Adrenal gland (tissue), 12 donors: Measurements from ENCODE around the gene SPEG. TPM values are rescaled to one million over a fixed set of nuclear protein-coding genes. Genes with fewer than 3 reads are reported as not detected.

Source experiments
- DNase-seq, 7 donors: peaks; one replicate each; pipeline ENCODE4 v3.0.0-alpha.2; 2019 to 2020
- H3K27ac ChIP-seq, 5 donors: fragments of 200-600 bp; sonication (generic) in 4 of 5; 1 replicate in 3 of 5; 2 replicates in 2 of 5; pipeline versions ENCODE4 v1.5.1 to v1.8.0; 2016 to 2020; ENCODE audit warnings: mild to moderate bottlenecking in 1 of 5
- H3K27me3 ChIP-seq: fragments of 200-600 bp; 2 replicates; pipeline ENCODE4 v1.8.0; 2021
- H3K36me3 ChIP-seq, 2 donors: fragments of 200-600 bp; replicated peaks in 1 of 2; 1 replicate in 1 of 2; 2 replicates in 1 of 2; pipeline versions ENCODE4 v1.5.1 to v1.8.0; 2018 to 2022
- H3K4me1 ChIP-seq, 2 donors: fragments of 200-600 bp; replicated peaks in 1 of 2; 1 replicate in 1 of 2; 2 replicates in 1 of 2; pipeline versions ENCODE4 v1.5.1 to v1.8.0; 2018 to 2021
- H3K4me3 ChIP-seq, 4 donors: fragments of 200-600 bp; sonication (generic) in 3 of 4; one replicate each; pipeline ENCODE4 v1.5.1; 2016 to 2018
- H3K9me3 ChIP-seq, 3 donors: fragments of 200-600 bp; sonication (generic) in 1 of 3; replicated peaks in 1 of 3; 1 replicate in 2 of 3; 2 replicates in 1 of 3; pipeline versions ENCODE4 v1.5.1 to v1.8.0; 2016 to 2021
- POLR2A ChIP-seq, 2 donors: fragments of 450-650 bp; IDR thresholded peaks; one replicate each; pipeline ENCODE4 v1.6.1; 2017; ENCODE audit warnings: antibody characterized with exemption in 2 of 2, mild to moderate bottlenecking in 2 of 2, moderate library complexity in 1 of 2
- WGBS, 4 donors: extraction: QIAGEN DNeasy Blood & Tissue Kit in 2 of 4; methylation state at CpG; one replicate each; pipeline versions ENCODE4 v1.1.5 to v1.1.7; 2013 to 2017; 5-methylcytosine and 5-hydroxymethylcytosine counted together
- intact Hi-C, 2 donors: fragments of 100-400 bp; cut with DNase I; formaldehyde crosslinking; loops; one replicate each; pipeline versions ENCODE4 v1.14.1 to v1.15.0; 2022 to 2023
- polyA plus RNA-seq, 3 donors: library from polyadenylated mRNA; stranded (reverse); fragments of 200-250 nt in 2 of 3; fragments of 350-450 nt in 1 of 3; fragmentation: Illumina TruSeq in 1 of 3; extraction: RNeasy Lipid Tissue Mini Kit (QIAGEN cat#74804) in 1 of 3; gene quantifications; one replicate each; pipeline ENCODE4 v1.2.3, GENCODE V29; 2013 to 2014
- total RNA-seq, 9 donors: library from RNA; depleted of rRNA in 4 of 9; stranded (reverse); fragments of >200 nt in 4 of 9; fragments of 120-200 nt in 1 of 9; fragmentation: NEBNext Ultra II Directional in 1 of 9; extraction: Animal tissue kit (Norgen Biotek cat#: 25700) in 1 of 9; gene quantifications; one replicate each; pipeline versions ENCODE4 v1.1.0 to v1.2.4, GENCODE V29; 2013 to 2023
- TF ChIP-seq, protein P1 (sequence below), 6 experiments: fragments of 450-650 bp in 4 of 6; fragments of 200-600 bp in 2 of 6; sonication (generic) in 1 of 6; IDR thresholded peaks; 1 replicate in 5 of 6; 2 replicates in 1 of 6; pipeline versions ENCODE4 v1.5.1 to v1.8.0; 2016 to 2021; ENCODE audit warnings: antibody characterized with exemption in 6 of 6, mild to moderate bottlenecking in 2 of 6, moderate library complexity in 1 of 6
- donor health status: healthy with polysubstance abuse.
- donor health status: Bipolar disorder and iron deficiency.
- donor health status: DM: yes; HTN: yes; CAD: no.
- donor health status: DM: no; HTN: no; CAD: no.
- donor health status: DM: no; HTN: no; CAD: no.
- donor health status: DM: yes; HTN: yes; CAD: no.

Gene SPEG
- total and polyA plus RNA-seq, 12 donors = 0.66 to 178 (median 5.5) TPM

- DNase-seq = no peak
- WGBS, 4 donors = 28 to 40% (median 35%) methylated on average over 5 of the region's 5 CpGs
- H3K27ac ChIP-seq = no peak overlapping the region
Observed at GRCh38 chr2:219398721-219399363, 35.8 kb upstream of the SPEG start.

DNA sequence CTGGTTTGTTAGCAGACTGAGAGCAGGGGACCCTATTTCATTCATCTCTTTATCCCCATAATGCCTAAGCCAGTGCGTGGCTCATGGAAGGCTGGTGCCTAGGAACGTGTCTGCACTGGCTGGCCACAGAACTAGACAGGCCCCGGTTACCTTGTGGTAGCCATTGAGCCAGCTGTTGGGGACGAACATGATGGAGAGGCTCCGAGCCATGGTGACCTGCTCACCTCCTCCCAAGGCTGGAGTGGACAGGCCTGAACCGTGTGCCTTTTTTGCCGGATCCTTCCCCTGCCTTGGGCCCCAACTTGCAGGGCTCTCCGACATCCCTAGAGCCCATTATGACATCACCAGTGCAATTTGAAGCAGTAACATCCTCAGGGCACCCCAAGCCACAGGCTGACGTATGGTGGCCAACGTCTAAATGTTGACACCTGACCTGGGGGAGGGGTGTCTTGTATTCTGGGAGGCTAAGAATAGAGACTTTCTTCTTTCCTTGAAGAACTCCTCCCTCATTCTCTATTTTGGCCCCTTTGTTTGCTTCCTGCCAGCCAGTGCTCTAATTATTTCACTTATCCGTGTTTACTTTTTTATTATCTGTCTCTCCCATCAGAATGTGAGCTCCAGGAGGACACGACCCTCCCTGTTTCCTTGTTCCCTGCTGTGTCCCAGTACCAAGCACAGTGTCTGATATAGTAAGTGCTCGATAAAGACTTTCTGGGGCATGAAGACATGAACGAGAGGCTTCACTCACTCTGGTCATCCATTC, 34.7 kb upstream of the SPEG start:
- no peak overlapping the region for H3K4me3 ChIP-seq
- H3K9me3 ChIP-seq = no peaks in the 10 kb centered on the region
- no peak overlapping the region for H3K27ac ChIP-seq
- TF ChIP-seq POLR2A (IDR thresholded peaks at IDR 0.05) = no peak
- TF ChIP-seq, protein P1, sequence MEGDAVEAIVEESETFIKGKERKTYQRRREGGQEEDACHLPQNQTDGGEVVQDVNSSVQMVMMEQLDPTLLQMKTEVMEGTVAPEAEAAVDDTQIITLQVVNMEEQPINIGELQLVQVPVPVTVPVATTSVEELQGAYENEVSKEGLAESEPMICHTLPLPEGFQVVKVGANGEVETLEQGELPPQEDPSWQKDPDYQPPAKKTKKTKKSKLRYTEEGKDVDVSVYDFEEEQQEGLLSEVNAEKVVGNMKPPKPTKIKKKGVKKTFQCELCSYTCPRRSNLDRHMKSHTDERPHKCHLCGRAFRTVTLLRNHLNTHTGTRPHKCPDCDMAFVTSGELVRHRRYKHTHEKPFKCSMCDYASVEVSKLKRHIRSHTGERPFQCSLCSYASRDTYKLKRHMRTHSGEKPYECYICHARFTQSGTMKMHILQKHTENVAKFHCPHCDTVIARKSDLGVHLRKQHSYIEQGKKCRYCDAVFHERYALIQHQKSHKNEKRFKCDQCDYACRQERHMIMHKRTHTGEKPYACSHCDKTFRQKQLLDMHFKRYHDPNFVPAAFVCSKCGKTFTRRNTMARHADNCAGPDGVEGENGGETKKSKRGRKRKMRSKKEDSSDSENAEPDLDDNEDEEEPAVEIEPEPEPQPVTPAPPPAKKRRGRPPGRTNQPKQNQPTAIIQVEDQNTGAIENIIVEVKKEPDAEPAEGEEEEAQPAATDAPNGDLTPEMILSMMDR (IDR thresholded peaks at IDR 0.05) = no peak
- peaks cover 0 to 10% of the 10 kb centered on the region in 2 donors for H3K4me1 ChIP-seq
- no peaks in the 10 kb centered on the region for H3K36me3 ChIP-seq
- no peaks in the 10 kb centered on the region for H3K27me3 ChIP-seq
- WGBS, 4 donors = 70 to 79% (median 73%) methylated on average over 13 to 14 of the region's 14 CpGs
- intact Hi-C loops = loop anchor here (5.0 to 10.0 kb wide), 2 partner anchors 75 to 127 kb away; no protein-coding TSS in a partner anchor
- DNase-seq = no peak

More at GRCh38 chr2:219398721-219399363, 35.8 kb upstream of the SPEG start:
- Histone ChIP-seq H3K27me3 (no peaks in the 10 kb centered on the region), H3K36me3 (no peaks in the 10 kb centered on the region), H3K9me3 (no peaks in the 10 kb centered on the region), H3K4me3 (no peak overlapping the region), H3K4me1 (peaks cover 0 to 10% of the 10 kb centered on the region in 2 donors)
- intact Hi-C loops = no loop called here
- TF ChIP-seq POLR2A (IDR thresholded peaks at IDR 0.05) = no peak
- TF ChIP-seq, protein P1 (IDR thresholded peaks at IDR 0.05) = no peak

DNA sequence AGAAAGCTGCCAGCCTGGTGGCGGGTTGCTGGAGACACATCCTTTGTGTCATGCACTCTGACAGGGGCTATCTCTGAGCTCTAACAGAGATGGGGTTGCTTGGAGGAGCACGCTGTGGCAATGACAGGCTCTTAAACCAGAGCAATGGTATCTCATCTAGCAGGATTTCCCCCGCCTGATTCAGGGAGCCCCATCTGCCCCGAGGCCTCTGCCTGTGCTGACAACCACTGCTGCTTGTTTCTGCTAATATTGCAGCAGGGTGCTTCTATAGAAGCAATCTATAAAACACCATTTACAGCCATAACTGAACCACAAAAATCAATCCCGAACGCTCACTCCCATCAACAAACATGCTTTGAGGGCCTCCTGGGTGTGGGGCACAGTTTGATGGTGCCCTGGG, 34.1 kb upstream of the SPEG start:
- no peak overlapping the region for H3K27ac ChIP-seq
- H3K36me3 ChIP-seq = no peaks in the 10 kb centered on the region
- no peak overlapping the region for H3K4me3 ChIP-seq
- DNase-seq = no peak
- H3K9me3 ChIP-seq = no peaks in the 10 kb centered on the region
- no peak for TF ChIP-seq POLR2A (IDR thresholded peaks at IDR 0.05)
- intact Hi-C loops = loop anchor here (5.0 to 10.0 kb wide), 2 partner anchors 74 to 127 kb away; no protein-coding TSS in a partner anchor
- H3K4me1 ChIP-seq = peaks cover 0 to 10% of the 10 kb centered on the region in 2 donors
- WGBS, 4 donors = 52 to 56% (median 55%) methylated on average over 5 to 6 of the region's 6 CpGs
- no peaks in the 10 kb centered on the region for H3K27me3 ChIP-seq

DNA sequence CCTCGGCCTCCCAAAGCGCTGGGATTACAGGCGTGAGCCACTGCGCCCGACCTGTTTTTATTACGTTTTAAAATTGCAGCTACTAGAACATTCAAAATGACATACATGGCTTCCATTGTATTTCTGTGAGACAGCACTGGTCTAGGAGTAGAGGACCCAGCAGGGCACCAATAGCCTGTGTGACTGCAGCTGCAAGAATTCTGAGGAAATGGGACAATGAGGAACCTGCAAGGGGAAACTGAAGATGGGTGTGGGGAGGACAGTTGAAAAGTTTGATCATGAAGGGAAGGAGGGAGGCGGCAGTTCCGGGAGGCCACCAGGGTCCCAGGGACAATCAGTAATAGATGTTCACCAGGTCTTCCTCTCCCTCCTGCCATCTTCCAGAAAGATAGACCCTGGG, 33.0 kb upstream of the SPEG start:
- Histone ChIP-seq H3K36me3 (no peaks in the 10 kb centered on the region), H3K9me3 (no peaks in the 10 kb centered on the region), H3K27ac (no peak overlapping the region), H3K27me3 (no peaks in the 10 kb centered on the region), H3K4me3 (no peak overlapping the region), H3K4me1 (peaks cover 0 to 10% of the 10 kb centered on the region in 2 donors)
- intact Hi-C loops = loop anchor here (2.0 to 10.0 kb wide), 3 partner anchors 73 to 129 kb away; no protein-coding TSS in a partner anchor
- no peak for DNase-seq
- no peak for TF ChIP-seq POLR2A (IDR thresholded peaks at IDR 0.05)
- TF ChIP-seq, protein P1 (IDR thresholded peaks at IDR 0.05) = no peak
- 77 to 87% (median 79%) methylated on average over 8 of the region's 8 CpGs for WGBS, 4 donors
